Endodermal cell (in vitro differentiated cells): ENCODE measurements around the gene UMODL1. TPM values are rescaled to one million over a fixed set of nuclear protein-coding genes. Genes with fewer than 3 reads are reported as not detected.

ENCODE experiments used
- DNase-seq: peaks from one replicate; pipeline ENCODE4 v3.0.0-alpha.2; 2017
- H3K27ac ChIP-seq: 2 replicates; pipeline ENCODE4 v1.5.1; 2013; ENCODE audit warnings: mild to moderate bottlenecking, low read depth, low read length, moderate library complexity
- H3K27me3 ChIP-seq: 2 replicates; pipeline ENCODE4 v1.6.1; 2013; ENCODE audit warnings: mild to moderate bottlenecking, low read length, moderate library complexity; ENCODE audit not compliant: insufficient read depth, control insufficient read depth, poor library complexity, severe bottlenecking
- H3K36me3 ChIP-seq: 2 replicates; pipeline ENCODE4 v1.7.0; 2013; ENCODE audit warnings: mild to moderate bottlenecking, low read length, moderate library complexity; ENCODE audit not compliant: control insufficient read depth, insufficient read depth
- H3K4me1 ChIP-seq: one replicate; pipeline ENCODE4 v1.7.0; 2013; ENCODE audit warnings: low read length; ENCODE audit not compliant: control insufficient read depth, insufficient read depth
- H3K4me3 ChIP-seq: 2 replicates; pipeline ENCODE4 v1.5.1; 2013; ENCODE audit warnings: mild to moderate bottlenecking, low read length, moderate library complexity
- H3K9ac ChIP-seq: 2 replicates; pipeline ENCODE4 v1.6.1; 2013; ENCODE audit warnings: mild to moderate bottlenecking, low read length, moderate library complexity; ENCODE audit not compliant: poor library complexity, severe bottlenecking; ENCODE audit errors: extremely low read depth
- H3K9me3 ChIP-seq: 2 replicates; pipeline ENCODE4 v1.6.1; 2013; ENCODE audit warnings: mild to moderate bottlenecking, low read length, moderate library complexity; ENCODE audit not compliant: control insufficient read depth
- H3K27ac Mint-ChIP-seq: 2 replicates; pipeline ENCODE4 v1.8.0; 2020; ENCODE audit warnings: mixed read lengths
- H3K27me3 Mint-ChIP-seq: 2 replicates; pipeline ENCODE4 v1.8.0; 2021; ENCODE audit warnings: mild to moderate bottlenecking, mixed read lengths; ENCODE audit not compliant: insufficient read depth
- H3K36me3 Mint-ChIP-seq: 2 replicates; pipeline ENCODE4 v1.8.0; 2020; ENCODE audit warnings: low read depth, mixed read lengths
- H3K4me1 Mint-ChIP-seq: 2 replicates; pipeline ENCODE4 v1.8.0; 2020; ENCODE audit warnings: mixed read lengths
- H3K4me3 Mint-ChIP-seq: 2 replicates; pipeline ENCODE4 v1.8.0; 2020; ENCODE audit warnings: mild to moderate bottlenecking, moderate library complexity, mixed read lengths
- H3K9me3 Mint-ChIP-seq: 2 replicates; pipeline ENCODE4 v1.8.0; 2020; ENCODE audit warnings: mild to moderate bottlenecking, mixed read lengths
- WGBS, 2 experiments: methylation state at CpG; one replicate each; pipeline versions ENCODE4 v1.1.5 to v1.1.7; 2013; ENCODE audit warnings: missing lambda C conversion rate in 2 of 2, mixed read lengths in 1 of 2; ENCODE audit not compliant: insufficient coverage in 1 of 2, insufficient read length in 1 of 2; 5-methylcytosine and 5-hydroxymethylcytosine counted together
- total RNA-seq, 2 donors: library from RNA; stranded (reverse); fragmentation: NEBNext Ultra II Directional in 1 of 2; extraction: Animal tissue kit (Norgen Biotek cat#: 25700) in 1 of 2; gene quantifications; 2 replicates in 1 of 2; 3 replicates in 1 of 2; pipeline ENCODE4 v1.2.1, GENCODE V29; 2021
- TF ChIP-seq, protein P1 (sequence below): fragments of 200-600 bp; sonication (generic); conservative IDR thresholded peaks from 2 replicates; pipeline ENCODE4 v1.5.0; 2021; ENCODE audit warnings: antibody characterized with exemption, mild to moderate bottlenecking

Gene UMODL1
- total RNA-seq, 2 donors from 2014 or later = 0.24 to 0.49 TPM

DNA sequence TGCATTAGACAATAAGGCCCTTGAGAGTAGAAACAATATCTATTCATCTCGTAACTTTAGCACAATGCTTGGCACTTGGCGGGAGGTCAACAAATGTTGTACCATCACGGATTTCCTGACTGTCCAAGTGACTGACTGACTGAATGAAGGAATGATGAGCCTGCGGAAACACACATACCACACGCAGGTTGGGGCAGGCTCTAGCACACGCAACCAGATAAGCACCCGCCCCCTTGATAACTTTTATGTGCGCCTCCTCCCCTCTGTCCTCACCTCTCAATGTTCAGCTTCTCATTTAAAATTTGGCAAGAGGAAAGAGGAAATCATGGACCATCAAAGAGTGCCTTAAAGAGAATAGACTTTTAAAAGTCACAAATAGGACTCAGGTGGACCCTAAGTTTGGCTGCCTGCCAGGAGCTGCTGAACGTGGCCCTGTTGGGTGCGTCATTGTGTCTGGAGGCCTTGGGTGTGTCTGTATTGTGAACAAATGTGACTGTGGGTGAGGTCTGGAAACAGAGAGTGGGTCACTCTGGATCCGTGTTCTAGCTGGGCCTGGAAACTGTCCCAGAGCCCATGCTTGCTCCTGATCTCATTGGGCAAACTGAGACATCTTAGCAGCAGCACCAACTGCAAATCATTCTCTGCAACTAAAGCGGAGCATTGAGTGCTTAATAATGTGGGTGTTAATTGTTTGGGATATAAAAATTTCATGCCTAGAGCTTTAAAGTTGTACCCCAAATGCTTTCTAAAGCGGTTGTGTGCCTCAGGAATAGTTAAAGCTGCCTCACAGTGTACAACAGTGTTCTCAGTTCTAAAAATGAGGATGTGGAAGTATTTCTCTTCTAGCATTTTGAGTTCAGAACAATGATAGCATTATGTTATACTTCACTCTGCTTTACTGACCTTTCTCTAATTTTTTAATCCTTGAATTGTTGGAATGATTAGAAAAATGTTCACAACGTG, 100.3 kb downstream of the UMODL1 start:
- H3K9me3 ChIP-seq = no peaks in the 10 kb centered on the region
- Mint-ChIP-seq H3K27me3 (peaks cover 8% of the 10 kb centered on the region), H3K4me3 (no peak overlapping the region), H3K27ac (no peak overlapping the region), H3K4me1 (no peaks in the 10 kb centered on the region), H3K9me3 (no peaks in the 10 kb centered on the region), H3K36me3 (no peaks in the 10 kb centered on the region)
- TF ChIP-seq, protein P1, sequence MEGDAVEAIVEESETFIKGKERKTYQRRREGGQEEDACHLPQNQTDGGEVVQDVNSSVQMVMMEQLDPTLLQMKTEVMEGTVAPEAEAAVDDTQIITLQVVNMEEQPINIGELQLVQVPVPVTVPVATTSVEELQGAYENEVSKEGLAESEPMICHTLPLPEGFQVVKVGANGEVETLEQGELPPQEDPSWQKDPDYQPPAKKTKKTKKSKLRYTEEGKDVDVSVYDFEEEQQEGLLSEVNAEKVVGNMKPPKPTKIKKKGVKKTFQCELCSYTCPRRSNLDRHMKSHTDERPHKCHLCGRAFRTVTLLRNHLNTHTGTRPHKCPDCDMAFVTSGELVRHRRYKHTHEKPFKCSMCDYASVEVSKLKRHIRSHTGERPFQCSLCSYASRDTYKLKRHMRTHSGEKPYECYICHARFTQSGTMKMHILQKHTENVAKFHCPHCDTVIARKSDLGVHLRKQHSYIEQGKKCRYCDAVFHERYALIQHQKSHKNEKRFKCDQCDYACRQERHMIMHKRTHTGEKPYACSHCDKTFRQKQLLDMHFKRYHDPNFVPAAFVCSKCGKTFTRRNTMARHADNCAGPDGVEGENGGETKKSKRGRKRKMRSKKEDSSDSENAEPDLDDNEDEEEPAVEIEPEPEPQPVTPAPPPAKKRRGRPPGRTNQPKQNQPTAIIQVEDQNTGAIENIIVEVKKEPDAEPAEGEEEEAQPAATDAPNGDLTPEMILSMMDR = no peak
- no peaks in the 10 kb centered on the region for H3K4me1 ChIP-seq
- peaks cover 4% of the 10 kb centered on the region for H3K27me3 ChIP-seq
- peak; percentile 10 for DNase-seq
- H3K27ac ChIP-seq = no peak overlapping the region
- WGBS, 2 experiments = 93% methylated on average over 10 to 14 of the region's 14 CpGs
- H3K9ac ChIP-seq = no peak overlapping the region
- H3K4me3 ChIP-seq = no peak overlapping the region
- H3K36me3 ChIP-seq = no peaks in the 10 kb centered on the region

DNA sequence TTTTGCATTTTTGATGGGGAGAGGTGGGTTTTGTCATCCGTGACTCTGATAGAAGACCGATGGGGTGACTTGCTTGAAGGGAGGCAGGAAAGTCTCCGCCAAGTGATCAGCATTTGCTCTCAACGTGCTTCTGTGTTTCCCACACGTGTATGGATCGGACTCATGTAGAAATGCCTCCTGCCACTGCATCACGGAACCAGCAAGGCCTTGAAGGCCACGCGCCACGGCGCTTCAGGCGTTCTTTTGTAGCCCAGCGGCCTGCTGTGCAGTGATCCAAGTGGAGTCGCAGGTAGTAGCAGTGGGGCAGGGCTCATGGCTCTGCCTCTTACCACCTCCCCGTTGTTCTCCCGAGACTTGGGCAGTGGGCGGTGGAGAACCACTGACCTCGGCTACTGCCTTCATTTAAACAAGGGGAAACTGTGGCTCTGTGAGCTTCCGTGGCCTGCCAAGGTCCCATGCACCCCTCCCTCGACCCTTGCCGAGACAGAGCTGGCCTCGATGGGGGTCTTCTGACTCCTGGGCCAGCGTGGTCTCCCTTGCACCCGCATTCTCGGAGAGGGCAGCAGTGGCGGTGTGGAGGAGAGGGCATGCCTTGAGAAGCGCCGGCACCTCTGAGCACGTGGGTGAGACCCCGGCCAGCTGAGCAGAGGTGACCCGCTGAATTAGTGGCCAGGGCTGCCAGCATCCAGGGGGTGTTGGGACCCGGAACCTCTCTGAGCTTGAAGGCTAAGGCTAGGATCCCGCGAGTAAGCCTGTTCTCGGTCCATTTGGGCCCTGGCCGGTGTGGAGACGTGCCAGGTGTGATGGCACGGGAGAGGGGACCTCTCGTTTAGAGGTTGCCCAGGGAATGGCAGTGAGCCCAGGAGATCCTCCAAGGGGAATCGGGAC, 101.7 kb downstream of the UMODL1 start:
- Histone ChIP-seq H3K4me1 (no peaks in the 10 kb centered on the region), H3K36me3 (no peaks in the 10 kb centered on the region), H3K4me3 (no peak overlapping the region), H3K27ac (no peak overlapping the region), H3K9me3 (no peaks in the 10 kb centered on the region), H3K27me3 (peaks cover 4% of the 10 kb centered on the region), H3K9ac (no peak overlapping the region)
- peak; percentile 17 for DNase-seq
- H3K27ac Mint-ChIP-seq = no peak overlapping the region
- TF ChIP-seq, protein P1 = no peak
- no peaks in the 10 kb centered on the region for H3K9me3 Mint-ChIP-seq
- no peaks in the 10 kb centered on the region for H3K36me3 Mint-ChIP-seq
- H3K27me3 Mint-ChIP-seq = peaks cover 11% of the 10 kb centered on the region
- no peak overlapping the region for H3K4me3 Mint-ChIP-seq
- H3K4me1 Mint-ChIP-seq = no peaks in the 10 kb centered on the region
- 90 to 92% methylated on average over 33 to 40 of the region's 40 CpGs for WGBS, 2 experiments

DNA sequence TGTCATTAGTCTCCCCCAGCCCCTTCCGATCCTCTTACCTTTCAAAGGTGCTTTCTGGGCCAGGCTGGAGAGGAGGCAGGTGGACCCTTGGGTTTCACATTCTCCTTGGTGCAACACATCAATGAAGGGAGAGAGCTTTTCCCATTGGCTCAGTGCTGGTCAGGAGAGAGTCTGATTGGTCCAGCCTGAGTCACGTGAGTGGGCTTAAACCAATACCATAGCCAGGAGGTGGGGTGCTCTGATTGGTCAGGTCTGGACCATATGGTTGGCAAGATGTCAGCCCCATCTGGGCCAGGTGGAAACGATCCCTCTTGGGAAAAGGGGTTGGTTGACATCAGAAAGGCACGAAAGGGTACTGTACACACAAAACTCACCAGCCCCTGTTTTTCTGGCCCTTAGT, 103.1 kb downstream of the UMODL1 start:
- no peaks in the 10 kb centered on the region for H3K9me3 Mint-ChIP-seq
- DNase-seq = no peak
- TF ChIP-seq, protein P1 = no peak
- Histone ChIP-seq H3K4me1 (no peaks in the 10 kb centered on the region), H3K9ac (no peak overlapping the region), H3K27me3 (peaks cover 4% of the 10 kb centered on the region), H3K9me3 (no peaks in the 10 kb centered on the region), H3K36me3 (no peaks in the 10 kb centered on the region), H3K27ac (no peak overlapping the region), H3K4me3 (no peak overlapping the region)
- H3K4me3 Mint-ChIP-seq = no peak overlapping the region
- no peaks in the 10 kb centered on the region for H3K36me3 Mint-ChIP-seq
- no peak overlapping the region for H3K27ac Mint-ChIP-seq
- 89 to 90% methylated on average over 4 of the region's 4 CpGs for WGBS, 2 experiments
- no peaks in the 10 kb centered on the region for H3K4me1 Mint-ChIP-seq
- H3K27me3 Mint-ChIP-seq = peaks cover 16% of the 10 kb centered on the region
